ENCODE data around the gene P2RX7.

GRCh38 chr12:121099779-121100178, 32.9 kb upstream of the P2RX7 start:
- no peak for TF ChIP-seq FOXM1 (IDR thresholded peaks at IDR 0.05; ENCODE audit: borderline replicate concordance, low read depth)
- no peak for TF ChIP-seq EP300 (IDR thresholded peaks at IDR 0.05; ENCODE audit: borderline replicate concordance)
- TF ChIP-seq EGR1 (IDR thresholded peaks at IDR 0.05): no peak
- no peak for TF ChIP-seq TEAD4 (IDR thresholded peaks at IDR 0.05)
- TF ChIP-seq REST (IDR thresholded peaks at IDR 0.05; ENCODE audit: low read depth): no peak
- TF ChIP-seq TAF1 (IDR thresholded peaks at IDR 0.05; ENCODE audit: low read depth): no peak
- no peak for TF ChIP-seq RAD21 (IDR thresholded peaks at IDR 0.05; ENCODE audit: low read depth)
- TF ChIP-seq CEBPB (IDR thresholded peaks at IDR 0.05): no peak
- no peak for TF ChIP-seq CREB1 (IDR thresholded peaks at IDR 0.05; ENCODE audit: low read depth)
